BE2C (cell line): Measurements from ENCODE around the gene SORCS3.

Source experiments
- DNase-seq: peaks from one replicate; pipeline ENCODE4 v3.0.0-alpha.2; 2020
- H3K27me3 ChIP-seq: fragments of 250-450 bp; sonication (Bioruptor Pico); 2 replicates; pipeline ENCODE4 v1.5.1; 2020; ENCODE audit warnings: mild to moderate bottlenecking
- H3K36me3 ChIP-seq: fragments of 250-450 bp; sonication (Bioruptor Pico); 2 replicates; pipeline ENCODE4 v1.5.1; 2020; ENCODE audit warnings: mild to moderate bottlenecking
- H3K4me1 ChIP-seq: fragments of 250-450 bp; sonication (Bioruptor Pico); 2 replicates; pipeline ENCODE4 v1.5.1; 2020
- H3K4me3 ChIP-seq: 2 replicates; pipeline ENCODE4 v1.5.1; 2011; ENCODE audit warnings: low read depth, low read length
- H3K9me3 ChIP-seq: fragments of 250-450 bp; sonication (Bioruptor Pico); 2 replicates; pipeline ENCODE4 v1.5.1; 2020
- CTCF ChIP-seq: IDR thresholded peaks from 2 replicates; pipeline ENCODE4 v1.5.1; 2012; ENCODE audit warnings: mild to moderate bottlenecking, low read depth, low read length

SORCS3 gene

GRCh38 chr10:104796823-104797222 is 155.7 kb downstream of the SORCS3 start:
- no peak for TF ChIP-seq CTCF
- Histone ChIP-seq H3K27me3 (no peaks in the 10 kb centered on the region), H3K4me1 (no peaks in the 10 kb centered on the region), H3K36me3 (no peaks in the 10 kb centered on the region), H3K4me3 (no peak overlapping the region), H3K9me3 (no peaks in the 10 kb centered on the region)
- DNase-seq = no peak

GRCh38 chr10:104802941-104803340 is 161.9 kb downstream of the SORCS3 start:
- no peak for DNase-seq
- Histone ChIP-seq H3K4me3 (no peak overlapping the region), H3K9me3 (no peaks in the 10 kb centered on the region), H3K27me3 (no peaks in the 10 kb centered on the region), H3K36me3 (no peaks in the 10 kb centered on the region), H3K4me1 (no peaks in the 10 kb centered on the region)
- TF ChIP-seq CTCF = no peak

GRCh38 chr10:104804880-104805279 is 163.8 kb downstream of the SORCS3 start:
- no peak for DNase-seq
- Histone ChIP-seq H3K36me3 (no peaks in the 10 kb centered on the region), H3K27me3 (no peaks in the 10 kb centered on the region), H3K4me1 (no peaks in the 10 kb centered on the region), H3K4me3 (no peak overlapping the region), H3K9me3 (no peaks in the 10 kb centered on the region)
- no peak for TF ChIP-seq CTCF

- no peaks in the 10 kb centered on the region for H3K27me3 ChIP-seq
- TF ChIP-seq CTCF = no peak
- no peaks in the 10 kb centered on the region for H3K4me1 ChIP-seq
- no peaks in the 10 kb centered on the region for H3K36me3 ChIP-seq
- H3K4me3 ChIP-seq = no peak overlapping the region
- H3K9me3 ChIP-seq = no peaks in the 10 kb centered on the region
- no peak for DNase-seq
These were observed 165.7 kb downstream of the SORCS3 start for GRCh38 chr10:104806801-104807200.

- DNase-seq = no peak
- Histone ChIP-seq H3K4me1 (no peaks in the 10 kb centered on the region), H3K4me3 (no peak overlapping the region), H3K36me3 (no peaks in the 10 kb centered on the region), H3K27me3 (no peaks in the 10 kb centered on the region), H3K9me3 (no peaks in the 10 kb centered on the region)
- TF ChIP-seq CTCF = no peak
These were observed 166.7 kb downstream of the SORCS3 start for GRCh38 chr10:104807581-104808310.

- Histone ChIP-seq H3K27me3 (no peaks in the 10 kb centered on the region), H3K9me3 (no peaks in the 10 kb centered on the region), H3K4me1 (no peaks in the 10 kb centered on the region), H3K4me3 (no peak overlapping the region), H3K36me3 (no peaks in the 10 kb centered on the region)
- TF ChIP-seq CTCF = no peak
- no peak for DNase-seq
These were observed 168.4 kb downstream of the SORCS3 start for GRCh38 chr10:104809288-104810090.
